Panc1 (cell line): Measurements from ENCODE around the gene MSH3. TPM values are rescaled to one million over a fixed set of nuclear protein-coding genes. Genes with fewer than 3 reads are reported as not detected.

Source experiments
- ATAC-seq: fragments of 200-7000 bp; cut with Tn5 transposase; 2 replicates; pipeline ENCODE4 v1.9.1; 2020; ENCODE audit warnings: mild to moderate bottlenecking, moderate library complexity
- BruUV-seq: library from RNA; stranded (reverse); fragments of 400-500 nt; replicated peaks from 2 replicates; lab custom pipeline; 2021; lab: Mats Ljungman, UMichigan
- CTCF ChIA-PET: fragments of 300-600 bp; sonication (Branson Sonifier 250); formaldehyde crosslinking; loops from one replicate; lab custom pipeline; 2022; ENCODE audit warnings: antibody characterized with exemption; lab: Charles Lee
- POLR2A ChIA-PET: fragments of 300-600 bp; sonication (Branson Sonifier 250); formaldehyde crosslinking; loops from one replicate; lab custom pipeline; 2022; ENCODE audit warnings: antibody characterized with exemption; lab: Charles Lee
- DNase-seq: peaks from one replicate; pipeline ENCODE4 v3.0.0-alpha.2; 2010; ENCODE audit warnings: low read depth, low spot score
- H3K27ac ChIP-seq: 2 replicates; pipeline ENCODE4 v1.5.1; 2011; ENCODE audit warnings: mild to moderate bottlenecking, low read length, inconsistent platforms
- H3K27me3 ChIP-seq: fragments of 200-500 bp; sonication (Bioruptor generic); 2 replicates; pipeline ENCODE4 v1.6.0; 2014; ENCODE audit warnings: low read length, inconsistent platforms; ENCODE audit not compliant: control insufficient read depth, insufficient read depth
- H3K36me3 ChIP-seq: fragments of 200-500 bp; sonication (Bioruptor generic); 2 replicates; pipeline ENCODE4 v1.5.1; 2014; ENCODE audit warnings: inconsistent platforms, mild to moderate bottlenecking, low read length, moderate library complexity; ENCODE audit not compliant: control insufficient read depth, insufficient read depth
- H3K4me1 ChIP-seq: 2 replicates; pipeline ENCODE4 v1.5.1; 2011; ENCODE audit warnings: inconsistent platforms, mild to moderate bottlenecking, low read length, moderate library complexity; ENCODE audit not compliant: control insufficient read depth, insufficient read depth
- H3K4me3 ChIP-seq, 2 experiments: 2 replicates each; pipeline ENCODE4 v1.5.1; 2011 to 2012; ENCODE audit warnings: low read depth in 2 of 2, low read length in 2 of 2, mild to moderate bottlenecking in 2 of 2, inconsistent platforms in 1 of 2, moderate library complexity in 1 of 2
- H3K9me3 ChIP-seq: fragments of 200-500 bp; sonication (Bioruptor generic); 2 replicates; pipeline ENCODE4 v1.5.1; 2014; ENCODE audit warnings: low read depth, mild to moderate bottlenecking, inconsistent platforms, low read length, moderate library complexity; ENCODE audit not compliant: control insufficient read depth, insufficient read depth
- POLR2AphosphoS5 ChIP-seq: IDR thresholded peaks from 2 replicates; pipeline ENCODE4 v1.6.1; 2012; ENCODE audit warnings: mild to moderate bottlenecking, low read depth, low read length, moderate library complexity
- SIN3A ChIP-seq: IDR thresholded peaks from 2 replicates; pipeline ENCODE4 v1.6.1; 2012; ENCODE audit warnings: low read depth, mild to moderate bottlenecking, low read length, moderate library complexity, borderline replicate concordance; ENCODE audit not compliant: insufficient read depth
- TCF7L2 ChIP-seq: IDR thresholded peaks from 2 replicates; pipeline ENCODE4 v1.6.1; 2011; ENCODE audit warnings: mild to moderate bottlenecking, low read depth, low read length, inconsistent platforms
- in situ Hi-C: cut with HindIII; loops from 2 replicates; pipeline ENCODE4 v1.10.0; 2016; ENCODE audit warnings: low sequenced_read_pairs, low pct_unique_long_range_greater_than_20kb
- intact Hi-C: fragments of 100-400 bp; cut with micrococcal nuclease; formaldehyde crosslinking; loops from one replicate; pipeline ENCODE4 v1.10.0; 2022; ENCODE audit not compliant: unreplicated experiment
- total RNA-seq: library from RNA; stranded (reverse); gene quantifications from one replicate; pipeline ENCODE4 v1.2.1, GENCODE V29; 2021; ENCODE audit not compliant: unreplicated experiment
- TF ChIP-seq, protein P1 (sequence below): fragments of 450-650 bp; IDR thresholded peaks from 2 replicates; pipeline ENCODE4 v1.5.1; 2017; ENCODE audit warnings: mild to moderate bottlenecking
- TF ChIP-seq, protein P2 (sequence below), 2 experiments: IDR thresholded peaks; 2 replicates each; pipeline ENCODE4 v1.6.1; 2011 to 2012; ENCODE audit warnings: low read depth in 2 of 2, control low read depth in 1 of 2, low read length in 1 of 2, mild to moderate bottlenecking in 1 of 2, moderate library complexity in 1 of 2; ENCODE audit not compliant: insufficient read depth in 1 of 2

Gene MSH3
- total RNA-seq, 1 experiment from 2014 or later = 18.9 TPM

DNA sequence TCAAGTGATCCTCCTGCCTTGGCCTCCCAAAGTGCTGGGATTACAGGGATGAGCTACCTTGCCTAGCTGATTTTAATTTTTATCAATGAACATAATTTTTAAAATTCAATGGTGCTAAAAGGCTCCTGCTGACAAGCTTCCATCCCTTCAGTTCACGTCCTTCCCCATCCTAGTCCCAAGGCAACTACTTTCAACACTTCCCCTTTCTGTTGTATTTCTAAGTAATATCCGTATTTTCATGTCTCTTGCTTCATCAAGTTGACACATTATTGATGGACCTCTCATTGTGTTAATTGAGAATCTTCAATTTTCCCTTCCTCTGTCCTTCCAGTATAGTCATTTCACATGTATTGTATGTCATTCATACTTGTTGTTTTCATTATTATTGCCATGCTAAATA, 211.9 kb downstream of the MSH3 start:
- DNase-seq (no peak), ATAC-seq (no peak)
- POLR2A ChIA-PET = no interaction called here
- no TSS peak for BruUV-seq
- intact Hi-C loops = no loop called here
- H3K9me3 ChIP-seq = no peaks in the 10 kb centered on the region
- in situ Hi-C loops = no loop called here
- no peaks in the 10 kb centered on the region for H3K36me3 ChIP-seq
- TF ChIP-seq, protein P1, sequence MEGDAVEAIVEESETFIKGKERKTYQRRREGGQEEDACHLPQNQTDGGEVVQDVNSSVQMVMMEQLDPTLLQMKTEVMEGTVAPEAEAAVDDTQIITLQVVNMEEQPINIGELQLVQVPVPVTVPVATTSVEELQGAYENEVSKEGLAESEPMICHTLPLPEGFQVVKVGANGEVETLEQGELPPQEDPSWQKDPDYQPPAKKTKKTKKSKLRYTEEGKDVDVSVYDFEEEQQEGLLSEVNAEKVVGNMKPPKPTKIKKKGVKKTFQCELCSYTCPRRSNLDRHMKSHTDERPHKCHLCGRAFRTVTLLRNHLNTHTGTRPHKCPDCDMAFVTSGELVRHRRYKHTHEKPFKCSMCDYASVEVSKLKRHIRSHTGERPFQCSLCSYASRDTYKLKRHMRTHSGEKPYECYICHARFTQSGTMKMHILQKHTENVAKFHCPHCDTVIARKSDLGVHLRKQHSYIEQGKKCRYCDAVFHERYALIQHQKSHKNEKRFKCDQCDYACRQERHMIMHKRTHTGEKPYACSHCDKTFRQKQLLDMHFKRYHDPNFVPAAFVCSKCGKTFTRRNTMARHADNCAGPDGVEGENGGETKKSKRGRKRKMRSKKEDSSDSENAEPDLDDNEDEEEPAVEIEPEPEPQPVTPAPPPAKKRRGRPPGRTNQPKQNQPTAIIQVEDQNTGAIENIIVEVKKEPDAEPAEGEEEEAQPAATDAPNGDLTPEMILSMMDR = no peak
- TF ChIP-seq TCF7L2 (no peak), SIN3A (no peak), POLR2AphosphoS5 (no peak)
- TF ChIP-seq, protein P2, sequence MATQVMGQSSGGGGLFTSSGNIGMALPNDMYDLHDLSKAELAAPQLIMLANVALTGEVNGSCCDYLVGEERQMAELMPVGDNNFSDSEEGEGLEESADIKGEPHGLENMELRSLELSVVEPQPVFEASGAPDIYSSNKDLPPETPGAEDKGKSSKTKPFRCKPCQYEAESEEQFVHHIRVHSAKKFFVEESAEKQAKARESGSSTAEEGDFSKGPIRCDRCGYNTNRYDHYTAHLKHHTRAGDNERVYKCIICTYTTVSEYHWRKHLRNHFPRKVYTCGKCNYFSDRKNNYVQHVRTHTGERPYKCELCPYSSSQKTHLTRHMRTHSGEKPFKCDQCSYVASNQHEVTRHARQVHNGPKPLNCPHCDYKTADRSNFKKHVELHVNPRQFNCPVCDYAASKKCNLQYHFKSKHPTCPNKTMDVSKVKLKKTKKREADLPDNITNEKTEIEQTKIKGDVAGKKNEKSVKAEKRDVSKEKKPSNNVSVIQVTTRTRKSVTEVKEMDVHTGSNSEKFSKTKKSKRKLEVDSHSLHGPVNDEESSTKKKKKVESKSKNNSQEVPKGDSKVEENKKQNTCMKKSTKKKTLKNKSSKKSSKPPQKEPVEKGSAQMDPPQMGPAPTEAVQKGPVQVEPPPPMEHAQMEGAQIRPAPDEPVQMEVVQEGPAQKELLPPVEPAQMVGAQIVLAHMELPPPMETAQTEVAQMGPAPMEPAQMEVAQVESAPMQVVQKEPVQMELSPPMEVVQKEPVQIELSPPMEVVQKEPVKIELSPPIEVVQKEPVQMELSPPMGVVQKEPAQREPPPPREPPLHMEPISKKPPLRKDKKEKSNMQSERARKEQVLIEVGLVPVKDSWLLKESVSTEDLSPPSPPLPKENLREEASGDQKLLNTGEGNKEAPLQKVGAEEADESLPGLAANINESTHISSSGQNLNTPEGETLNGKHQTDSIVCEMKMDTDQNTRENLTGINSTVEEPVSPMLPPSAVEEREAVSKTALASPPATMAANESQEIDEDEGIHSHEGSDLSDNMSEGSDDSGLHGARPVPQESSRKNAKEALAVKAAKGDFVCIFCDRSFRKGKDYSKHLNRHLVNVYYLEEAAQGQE (IDR thresholded peaks at IDR 0.05; ENCODE audit: insufficient read depth in 1 of 2, low read depth in 2 of 2, low read length in 1 of 2) = no peak
- no peaks in the 10 kb centered on the region for H3K27me3 ChIP-seq
- H3K4me1 ChIP-seq = no peaks in the 10 kb centered on the region
- CTCF ChIA-PET = no interaction called here
- H3K27ac ChIP-seq = no peak overlapping the region
- no peak overlapping the region for H3K4me3 ChIP-seq

DNA sequence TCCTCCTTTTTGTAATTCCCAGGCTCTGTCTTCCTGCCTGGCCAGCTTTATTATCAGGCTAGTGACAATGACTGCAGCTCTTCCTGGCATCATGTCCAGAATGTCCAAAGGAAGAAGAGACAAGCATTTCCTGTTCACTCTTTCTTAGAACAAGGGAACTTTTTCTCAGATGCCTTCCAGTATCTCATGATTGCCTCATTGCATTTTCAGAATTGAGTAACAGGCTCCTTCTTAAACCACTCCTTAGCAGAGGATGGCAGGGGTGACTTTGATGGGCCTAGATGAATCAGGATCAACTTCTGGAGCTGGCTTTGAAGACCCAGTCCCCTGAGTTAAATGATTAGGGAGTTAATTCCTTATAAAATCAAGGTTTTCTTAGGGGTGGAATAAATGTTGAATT, 212.8 kb downstream of the MSH3 start:
- TF ChIP-seq SIN3A (no peak), POLR2AphosphoS5 (no peak), TCF7L2 (no peak)
- TF ChIP-seq, protein P2 (IDR thresholded peaks at IDR 0.05; ENCODE audit: insufficient read depth in 1 of 2, low read depth in 2 of 2, low read length in 1 of 2) = no peak
- ChIA-PET POLR2A (no interaction called here), CTCF (no interaction called here)
- ATAC-seq (no peak), DNase-seq (no peak)
- intact Hi-C loops = no loop called here
- in situ Hi-C loops = no loop called here
- Histone ChIP-seq H3K4me1 (no peaks in the 10 kb centered on the region), H3K4me3 (no peak overlapping the region), H3K9me3 (no peaks in the 10 kb centered on the region), H3K27ac (no peak overlapping the region), H3K27me3 (no peaks in the 10 kb centered on the region), H3K36me3 (no peaks in the 10 kb centered on the region)
- no TSS peak for BruUV-seq
